Fibroblast of mammary gland (primary cell): Measurements from ENCODE around the gene TEX54.
"Not testable (repeated sequence)": the region's sequence is repeated elsewhere in the genome, so short reads cannot be mapped to it uniquely, and the experiment has no call there.

ENCODE experiments used
- DNase-seq: peaks from one replicate; pipeline ENCODE4 v3.0.0-alpha.2; 2010; ENCODE audit warnings: low read depth
- H3K4me3 ChIP-seq: 2 replicates; pipeline ENCODE4 v1.5.1; 2011; ENCODE audit warnings: low read depth, mild to moderate bottlenecking, low read length, moderate library complexity; ENCODE audit not compliant: control insufficient read depth
- TF ChIP-seq, protein P1 (sequence below): conservative IDR thresholded peaks from 2 replicates; pipeline ENCODE4 v1.5.1; 2011; ENCODE audit warnings: low read depth, low read length, inconsistent platforms; ENCODE audit not compliant: control insufficient read depth, insufficient read depth

TEX54 gene

DNA sequence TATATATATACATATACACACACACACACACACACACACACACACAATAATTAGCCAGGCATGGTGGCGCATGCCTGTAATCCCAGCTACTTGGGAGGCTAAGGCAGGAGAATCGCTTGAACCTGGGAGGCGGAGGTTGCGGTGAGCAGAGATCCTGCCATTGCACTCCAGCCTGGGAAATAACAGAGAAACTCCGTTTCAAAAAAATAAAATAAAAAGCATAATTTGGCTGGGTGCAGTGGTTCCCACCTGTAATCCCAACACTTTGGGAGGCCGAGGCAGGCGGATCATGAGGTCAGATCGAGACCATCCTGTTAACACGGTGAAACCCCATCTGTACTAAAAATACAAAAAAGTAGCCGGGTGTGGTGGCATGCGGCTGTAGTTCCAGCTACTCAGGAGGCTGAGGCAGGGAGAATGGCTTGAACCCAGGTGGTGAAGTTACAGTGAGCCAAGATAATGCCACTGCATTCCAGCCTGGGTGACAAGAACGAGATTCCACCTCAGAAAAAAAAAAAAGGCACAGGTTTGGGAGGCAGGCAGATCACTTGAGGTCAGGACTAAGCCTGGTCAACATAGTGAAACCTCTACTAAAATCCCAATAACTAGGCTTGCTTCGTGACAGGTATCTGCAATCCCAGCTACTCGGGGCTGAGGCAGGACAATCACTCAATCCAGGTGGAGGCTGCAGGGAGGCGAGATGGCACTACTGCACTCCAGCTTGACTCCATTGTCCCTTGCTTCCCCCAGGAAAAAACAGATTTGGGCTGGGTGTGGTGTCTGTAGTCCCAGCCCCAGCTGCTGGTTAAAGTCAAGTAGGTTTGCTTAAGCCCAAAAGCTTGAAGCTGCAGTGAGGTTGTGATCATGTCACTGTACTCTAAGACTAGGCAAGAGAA, 18.5 kb upstream of the TEX54 start:
- TF ChIP-seq, protein P1, sequence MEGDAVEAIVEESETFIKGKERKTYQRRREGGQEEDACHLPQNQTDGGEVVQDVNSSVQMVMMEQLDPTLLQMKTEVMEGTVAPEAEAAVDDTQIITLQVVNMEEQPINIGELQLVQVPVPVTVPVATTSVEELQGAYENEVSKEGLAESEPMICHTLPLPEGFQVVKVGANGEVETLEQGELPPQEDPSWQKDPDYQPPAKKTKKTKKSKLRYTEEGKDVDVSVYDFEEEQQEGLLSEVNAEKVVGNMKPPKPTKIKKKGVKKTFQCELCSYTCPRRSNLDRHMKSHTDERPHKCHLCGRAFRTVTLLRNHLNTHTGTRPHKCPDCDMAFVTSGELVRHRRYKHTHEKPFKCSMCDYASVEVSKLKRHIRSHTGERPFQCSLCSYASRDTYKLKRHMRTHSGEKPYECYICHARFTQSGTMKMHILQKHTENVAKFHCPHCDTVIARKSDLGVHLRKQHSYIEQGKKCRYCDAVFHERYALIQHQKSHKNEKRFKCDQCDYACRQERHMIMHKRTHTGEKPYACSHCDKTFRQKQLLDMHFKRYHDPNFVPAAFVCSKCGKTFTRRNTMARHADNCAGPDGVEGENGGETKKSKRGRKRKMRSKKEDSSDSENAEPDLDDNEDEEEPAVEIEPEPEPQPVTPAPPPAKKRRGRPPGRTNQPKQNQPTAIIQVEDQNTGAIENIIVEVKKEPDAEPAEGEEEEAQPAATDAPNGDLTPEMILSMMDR = no peak
- H3K4me3 ChIP-seq = no peak overlapping the region
- peak; percentile 30 for DNase-seq

DNA sequence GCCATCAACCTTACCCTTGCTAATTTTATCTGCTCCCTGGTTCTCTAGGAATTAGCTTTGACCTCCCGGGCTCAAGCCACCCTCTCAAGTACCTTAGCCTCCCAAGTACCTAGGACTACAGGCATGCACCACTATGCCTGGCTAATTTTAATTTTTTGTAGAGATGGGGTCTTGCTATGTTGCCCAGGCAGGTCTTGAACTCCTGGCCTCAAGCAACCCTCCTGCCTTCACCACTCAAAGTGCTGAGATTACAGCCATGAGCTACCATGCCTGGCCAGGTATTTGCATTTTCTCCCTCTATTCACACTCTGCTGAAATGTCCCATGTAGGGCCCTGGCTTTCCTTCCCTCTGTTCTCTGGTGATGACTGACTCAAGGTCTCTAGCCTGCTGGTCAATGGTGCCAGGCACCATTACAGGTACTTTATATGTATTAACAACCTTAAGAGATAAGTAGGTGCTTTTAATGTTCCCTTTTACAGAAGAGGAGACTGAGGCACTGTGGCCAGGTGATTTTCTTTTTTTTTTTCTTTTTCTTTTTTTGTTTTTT, 15.2 kb upstream of the TEX54 start:
- TF ChIP-seq, protein P1 = no peak
- H3K4me3 ChIP-seq = no peak overlapping the region
- DNase-seq = no peak

DNA sequence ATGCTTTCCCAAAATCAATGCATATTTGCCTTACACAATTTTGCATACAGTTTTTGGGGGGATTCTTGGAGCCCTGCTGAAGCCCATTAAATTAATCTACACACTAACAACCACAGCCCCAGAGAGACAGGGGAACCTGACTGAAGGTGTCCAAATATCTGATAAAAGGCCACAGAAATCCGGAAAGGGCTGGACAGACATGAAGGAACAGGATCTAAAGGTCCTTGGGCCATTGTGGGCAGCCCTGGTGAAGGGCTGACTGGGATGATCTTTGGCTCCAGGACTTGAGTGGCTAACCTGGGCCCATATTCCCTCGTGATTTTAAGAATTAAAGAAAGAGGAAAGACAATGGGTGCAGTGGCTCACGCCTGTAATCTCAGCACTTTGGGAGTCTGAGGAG, 13.5 kb upstream of the TEX54 start:
- DNase-seq = no peak
- H3K4me3 ChIP-seq = no peak overlapping the region
- TF ChIP-seq, protein P1 = no peak

DNA sequence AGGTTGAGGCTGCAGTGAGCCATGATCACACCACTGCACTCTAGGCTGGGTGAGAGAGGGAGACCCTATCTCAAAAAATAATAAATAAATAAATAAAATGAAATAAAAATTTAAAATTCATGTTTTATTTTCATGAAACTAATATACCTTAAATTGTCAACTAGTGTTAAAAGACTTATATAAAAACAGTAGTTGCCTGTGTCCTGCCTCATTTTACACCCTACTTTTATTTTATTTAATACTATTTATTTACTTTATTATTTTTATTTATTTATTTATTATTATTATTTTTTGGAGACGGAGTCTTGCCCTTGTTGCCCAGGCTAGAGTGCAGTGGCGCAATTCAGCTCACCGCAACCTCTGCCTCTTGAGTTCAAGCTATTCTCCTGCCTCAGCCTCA, 11.5 kb upstream of the TEX54 start:
- no peak overlapping the region for H3K4me3 ChIP-seq
- TF ChIP-seq, protein P1 = no peak
- DNase-seq = no peak

DNA sequence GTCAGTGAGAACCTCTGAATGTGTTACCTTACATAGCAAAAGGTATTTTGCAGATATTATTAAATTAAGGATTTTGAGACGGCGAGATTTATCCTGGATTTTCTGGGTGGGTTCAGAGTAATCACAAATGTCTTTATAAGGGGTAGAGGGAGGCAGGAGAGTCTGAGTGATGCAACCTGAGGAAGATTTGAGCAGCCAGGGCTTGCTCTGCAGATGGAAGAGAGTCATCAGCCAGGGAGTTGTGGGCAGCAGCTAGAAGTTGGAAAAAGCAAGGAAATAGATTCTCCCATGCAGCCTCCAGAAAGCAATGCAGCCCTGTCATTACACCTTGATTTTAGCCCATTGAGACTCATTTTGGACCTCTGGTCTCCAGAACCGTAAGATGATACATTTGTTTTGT, 10.8 kb upstream of the TEX54 start:
- TF ChIP-seq, protein P1 = no peak
- no peak overlapping the region for H3K4me3 ChIP-seq
- DNase-seq = no peak

DNA sequence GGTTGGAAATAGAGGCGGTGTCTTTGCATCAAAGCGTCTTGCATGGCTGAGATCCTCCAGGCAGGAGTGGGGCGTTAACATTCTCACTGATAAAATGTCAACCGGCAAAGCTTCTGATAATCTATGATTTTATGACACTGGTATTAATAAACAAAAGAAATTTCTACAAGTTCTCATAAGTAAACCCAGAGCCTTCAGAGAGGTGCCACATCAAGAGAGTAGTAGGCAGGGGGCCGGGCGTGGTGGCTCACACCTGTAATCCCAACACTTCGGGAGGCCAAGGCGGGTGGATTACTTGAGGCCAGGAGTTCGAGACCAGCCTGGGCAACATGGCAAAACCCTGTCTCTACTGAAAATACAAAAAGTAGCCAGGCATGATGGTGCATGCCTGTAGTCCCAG, 10.2 kb upstream of the TEX54 start:
- DNase-seq, H3K4me3 ChIP-seq: not testable (repeated sequence)

DNA sequence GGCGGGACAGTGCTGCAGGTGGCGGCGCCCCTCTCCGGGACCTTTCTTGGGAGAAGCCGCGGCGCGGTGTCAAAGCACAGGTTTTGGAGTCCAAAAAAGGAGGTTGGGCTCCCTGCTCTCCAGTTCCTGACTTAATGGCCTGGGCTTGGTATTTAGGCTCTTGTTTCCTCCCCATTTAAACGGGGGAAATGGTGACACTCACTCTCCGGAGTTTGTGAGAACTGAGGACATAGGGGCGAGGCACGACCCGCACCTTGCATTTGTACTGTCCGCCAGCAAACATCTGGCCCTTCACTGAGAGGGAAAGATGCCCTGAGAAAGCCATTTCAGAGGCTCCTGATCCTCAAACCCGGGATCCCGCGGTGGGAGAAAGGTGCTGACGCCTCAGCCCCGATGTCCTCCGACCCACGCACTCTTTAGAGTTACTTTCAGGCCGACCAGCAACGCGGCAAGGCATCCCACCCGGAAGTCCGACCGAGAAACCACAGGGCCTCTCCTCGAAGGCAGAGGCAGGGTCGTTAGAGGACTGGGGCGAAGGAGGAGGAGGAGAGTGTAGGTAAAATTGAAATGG, 9.6 kb upstream of the TEX54 start:
- no peak for DNase-seq
- H3K4me3 ChIP-seq = peak overlapping the region; percentile 30
- TF ChIP-seq, protein P1 = no peak
